GM12878 (cell line): ENCODE results near the gene TBP. TPM values are rescaled to one million over a fixed set of nuclear protein-coding genes. Genes with fewer than 3 reads are reported as not detected.

Experiments
- ATAC-seq: fragments of 200-7000 bp; cut with Tn5 transposase; 3 replicates; pipeline ENCODE4 v1.9.1; 2020; ENCODE audit warnings: mild to moderate bottlenecking, moderate library complexity
- BruUV-seq: library from RNA; stranded (reverse); fragments of 400-500 nt; replicated peaks from 2 replicates; lab custom pipeline; 2021; lab: Mats Ljungman, UMichigan
- CTCF ChIA-PET: fragments of 300-600 bp; sonication (Branson Sonifier 250); formaldehyde crosslinking; extraction: SDS; loops from one replicate; lab custom pipeline; 2021; ENCODE audit warnings: inconsistent platforms; lab: Yijun Ruan, JAX
- POLR2A ChIA-PET: fragments of 350-600 bp; formaldehyde crosslinking; extraction: SDS; loops from one replicate; lab custom pipeline; 2021; ENCODE audit warnings: inconsistent platforms; lab: Charles Lee
- RAD21 ChIA-PET: fragments of 300-600 bp; sonication (Branson Sonifier 250); formaldehyde crosslinking; loops from one replicate; lab custom pipeline; 2023; ENCODE audit warnings: antibody characterized with exemption; ENCODE audit not compliant: unreplicated experiment; lab: Charles Lee
- SMC1A ChIA-PET: fragments of 300-600 bp; sonication (Branson Sonifier 250); formaldehyde crosslinking; loops from one replicate; lab custom pipeline; 2023; ENCODE audit not compliant: unreplicated experiment, uncharacterized antibody; lab: Charles Lee
- DNase-seq: peaks from one replicate; pipeline ENCODE4 v3.0.0-alpha.2; 2011; ENCODE audit warnings: low read depth, low spot score
- FAIRE-seq: peaks from 3 replicates; lab custom pipeline; 2011; peaks lifted over from hg19 to GRCh38; lab: Jason Lieb, UNC
- H2AFZ ChIP-seq: 2 replicates; pipeline ENCODE4 v1.6.0; 2011; ENCODE audit warnings: low read depth, low read length, control low read depth; ENCODE audit not compliant: control insufficient read depth
- H3K27ac ChIP-seq: 2 replicates; pipeline ENCODE4 v1.5.1; 2011; ENCODE audit warnings: control low read depth; ENCODE audit not compliant: control insufficient read depth, insufficient read depth
- H3K27me3 ChIP-seq, 2 experiments: replicated peaks in 1 of 2; 2 replicates each; pipeline versions ENCODE4 v1.6.0 to v1.6.1; 2011; ENCODE audit warnings: low read length in 1 of 2; ENCODE audit not compliant: control insufficient read depth in 2 of 2, insufficient read depth in 2 of 2
- H3K36me3 ChIP-seq, 2 experiments: 2 replicates each; pipeline ENCODE4 v1.5.1; 2011; ENCODE audit warnings: low read length in 1 of 2; ENCODE audit not compliant: control insufficient read depth in 2 of 2, insufficient read depth in 2 of 2
- H3K4me1 ChIP-seq: 2 replicates; pipeline ENCODE4 v1.6.1; 2011; ENCODE audit warnings: mild to moderate bottlenecking, low read length, moderate library complexity, mixed read lengths; ENCODE audit not compliant: control insufficient read depth, insufficient read depth
- H3K4me2 ChIP-seq: 2 replicates; pipeline ENCODE4 v1.6.0; 2011; ENCODE audit warnings: control low read depth; ENCODE audit not compliant: control insufficient read depth, insufficient read depth
- H3K4me3 ChIP-seq: fragments of 200-600 bp; sonication (generic); 2 replicates; pipeline ENCODE4 v1.5.1; 2016
- H3K79me2 ChIP-seq: 2 replicates; pipeline ENCODE4 v1.6.0; 2011; ENCODE audit warnings: low read length; ENCODE audit not compliant: control insufficient read depth, insufficient read depth
- H3K9ac ChIP-seq: 2 replicates; pipeline ENCODE4 v1.8.0; 2011; ENCODE audit warnings: low read length, control low read depth, mixed read lengths; ENCODE audit not compliant: control insufficient read depth, insufficient read depth
- H3K9me3 ChIP-seq: replicated peaks from 3 replicates; pipeline ENCODE4 v1.5.1; 2011; ENCODE audit warnings: mild to moderate bottlenecking, low read length; ENCODE audit not compliant: control insufficient read depth, insufficient read depth
- H4K20me1 ChIP-seq: 2 replicates; pipeline ENCODE4 v1.6.0; 2011; ENCODE audit not compliant: control insufficient read depth, insufficient read depth
- KDM1A ChIP-seq: fragments of 200-600 bp; sonication (generic); IDR thresholded peaks from 2 replicates; pipeline ENCODE4 v1.6.1; 2016; ENCODE audit warnings: borderline replicate concordance
- PAX5 ChIP-seq: IDR thresholded peaks from 2 replicates; pipeline ENCODE4 v1.6.1; 2011; ENCODE audit warnings: low read depth, low read length, borderline replicate concordance
- WGBS: methylation state at CpG from one replicate; pipeline ENCODE4 v1.1.6; 2016; ENCODE audit warnings: low lambda C conversion rate; ENCODE audit not compliant: insufficient replicate concordance, insufficient coverage; ENCODE audit errors: missing lambda C conversion rate; 5-methylcytosine and 5-hydroxymethylcytosine counted together
- in situ Hi-C: fragments of 300-500 bp; cut with MboI; formaldehyde crosslinking; loops from 9 replicates; pipeline ENCODE4 v1.14.3; 2018; ENCODE audit warnings: mixed read lengths
- intact Hi-C: fragments of 100-400 bp; cut with micrococcal nuclease; formaldehyde crosslinking; loops from one replicate; pipeline ENCODE4 v1.14.2; 2022; ENCODE audit not compliant: unreplicated experiment
- polyA plus RNA-seq, 11 experiments: library from polyadenylated mRNA; depleted of rRNA in 4 of 11; unstranded in 6 of 11; stranded (reverse) in 5 of 11; fragments of >200 nt; fragmentation: Nextera tagmentation in 4 of 11; fragmentation: Illumina TruSeq in 1 of 11; extraction: Ambion mirVana in 4 of 11; extraction: Trizol in 1 of 11; gene quantifications; 1 replicate in 1 of 11; 2 replicates in 10 of 11; pipeline versions ENCODE4 v1.2.1 to v1.2.3, GENCODE V29; 2011 to 2016; ENCODE audit warnings: inconsistent platforms in 2 of 11, missing spikeins in 2 of 11, low read depth in 1 of 11
- total RNA-seq, 4 experiments: library from RNA; depleted of rRNA in 3 of 4; stranded (reverse); fragments of >200 nt in 3 of 4; fragmentation: Illumina TruSeq in 1 of 4; extraction: Trizol in 1 of 4; gene quantifications; 2 replicates each; pipeline versions ENCODE4 v1.2.1 to v1.2.3, GENCODE V29; 2013 to 2021
- TF ChIP-seq, protein P1 (sequence below): IDR thresholded peaks from 2 replicates; pipeline ENCODE4 v1.6.1; 2011; ENCODE audit warnings: borderline replicate concordance, low read depth, mild to moderate bottlenecking, moderate library complexity, mixed read lengths, low read length; ENCODE audit not compliant: insufficient read depth; ENCODE audit errors: extremely low read length
- TF ChIP-seq, protein P2 (sequence below): IDR thresholded peaks from 2 replicates; pipeline ENCODE4 v1.6.1; 2012; ENCODE audit warnings: low read depth, low read length, improper control_type of control experiment
- TF ChIP-seq, protein P3 (sequence below), 3 experiments: IDR thresholded peaks in 2 of 3; conservative IDR thresholded peaks in 1 of 3; 2 replicates each; pipeline ENCODE4 v1.5.1; 2011; ENCODE audit warnings: low read depth in 3 of 3, low read length in 3 of 3, mild to moderate bottlenecking in 3 of 3, control low read depth in 2 of 3, moderate library complexity in 2 of 3, inconsistent platforms in 1 of 3, mixed read lengths in 1 of 3; ENCODE audit not compliant: control insufficient read depth in 2 of 3, insufficient read depth in 1 of 3; ENCODE audit errors: extremely low read depth in 1 of 3

The TBP gene
- total and polyA plus RNA-seq, 10 of the 15 experiments (the other 5 are each of a cell fraction or from before 2014, with no cell fraction given) = 13.6 to 39.5 (median 26.5) TPM

DNA sequence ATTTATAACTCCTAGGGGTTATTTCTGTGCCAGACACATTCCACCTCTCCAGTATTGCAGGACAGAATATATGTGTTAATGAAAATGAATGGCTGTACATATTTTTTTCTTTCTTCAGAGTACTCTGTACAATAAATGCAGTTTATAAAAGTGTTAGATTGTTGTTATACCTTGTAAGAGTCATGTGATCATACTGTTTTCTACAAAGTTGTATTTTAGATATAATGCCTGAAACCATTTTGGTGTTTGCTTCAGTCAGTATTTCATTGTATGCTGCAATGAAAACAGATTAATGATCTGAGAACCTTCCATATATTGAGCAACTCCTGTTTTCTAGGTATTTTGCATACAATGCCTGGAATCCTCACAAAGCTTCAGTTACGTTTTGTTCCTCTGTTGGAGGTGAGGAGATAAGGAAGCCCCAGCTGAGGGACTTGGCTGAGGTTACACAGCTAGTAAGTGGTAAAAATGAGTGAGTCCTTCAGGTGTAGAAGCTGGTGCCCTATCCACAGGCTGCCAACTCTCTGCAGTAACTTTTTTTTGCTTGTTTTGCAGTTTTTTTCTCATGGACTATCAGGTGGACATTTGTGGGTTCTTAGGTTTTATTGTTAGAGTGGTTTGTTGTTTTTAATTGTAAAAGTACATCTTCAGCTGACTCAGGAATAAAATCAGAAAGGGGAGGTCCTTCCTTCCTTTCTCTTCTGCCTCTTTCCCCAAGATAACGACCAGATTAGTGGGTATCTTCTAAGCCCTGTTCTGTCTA lies 18.7 kb downstream of the TBP start:
- Histone ChIP-seq H3K79me2 (no peaks in the 10 kb centered on the region), H2AFZ (no peak overlapping the region), H3K27me3 (no peaks in the 10 kb centered on the region), H3K9me3 (no peaks in the 10 kb centered on the region), H3K27ac (no peak overlapping the region), H3K4me2 (no peak overlapping the region), H4K20me1 (no peaks in the 10 kb centered on the region), H3K9ac (no peak overlapping the region), H3K4me1 (no peaks in the 10 kb centered on the region), H3K36me3 (peaks cover 4 to 24% of the 10 kb centered on the region in 2 experiments), H3K4me3 (no peak overlapping the region)
- ChIA-PET RAD21 (no interaction called here), SMC1A (interaction anchor here (0.9 to 1.2 kb wide), 2 partner anchors 14 to 34 kb away, joined by 3 to 4 read pairs; no protein-coding TSS in a partner anchor), CTCF (interaction anchor here (0.6 to 1.5 kb wide), 2 partner anchors 10 to 11 kb away, joined by 3 to 4 read pairs; partner anchors contain the start of gene PDCD2), POLR2A (interaction anchor here (0.6 kb wide), 1 partner anchor 274 kb away, joined by 3 read pairs; no protein-coding TSS in a partner anchor)
- DNase-seq = no peak
- FAIRE-seq = no peak
- BruUV-seq = no TSS peak
- no peak for ATAC-seq
- TF ChIP-seq, protein P1, sequence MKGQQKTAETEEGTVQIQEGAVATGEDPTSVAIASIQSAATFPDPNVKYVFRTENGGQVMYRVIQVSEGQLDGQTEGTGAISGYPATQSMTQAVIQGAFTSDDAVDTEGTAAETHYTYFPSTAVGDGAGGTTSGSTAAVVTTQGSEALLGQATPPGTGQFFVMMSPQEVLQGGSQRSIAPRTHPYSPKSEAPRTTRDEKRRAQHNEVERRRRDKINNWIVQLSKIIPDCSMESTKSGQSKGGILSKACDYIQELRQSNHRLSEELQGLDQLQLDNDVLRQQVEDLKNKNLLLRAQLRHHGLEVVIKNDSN = no peak
- no peak for TF ChIP-seq KDM1A
- TF ChIP-seq PAX5 = no peak
- in situ Hi-C loops = no loop called here
- intact Hi-C loops = no loop called here
- 93% methylated on average over 2 of the region's 2 CpGs for WGBS

DNA sequence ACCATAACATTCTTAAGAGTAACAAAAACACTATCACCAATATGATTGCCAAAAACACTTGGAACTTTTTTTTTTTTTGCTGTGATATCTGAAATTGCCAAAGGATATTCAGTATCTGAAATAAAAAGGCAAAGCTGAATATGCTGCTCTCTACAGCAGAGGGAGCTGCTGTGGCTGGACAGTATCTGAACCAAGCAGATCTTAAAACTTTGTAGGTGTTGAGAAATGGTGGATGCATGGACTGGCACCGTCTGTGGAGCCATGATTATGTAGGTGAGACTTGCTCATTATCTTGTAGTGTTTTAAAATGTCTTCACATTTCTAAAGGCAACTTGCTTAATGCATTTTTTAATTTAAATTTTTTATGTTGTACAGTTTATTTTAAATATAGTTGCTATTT lies 21.1 kb downstream of the TBP start:
- ChIA-PET SMC1A (interaction anchor here (2.0 kb wide), 1 partner anchor 9 kb away, joined by 5 read pairs; the partner anchor contains the start of gene PDCD2), POLR2A (no interaction called here), CTCF (interaction anchor here (1.1 to 1.6 kb wide), 4 partner anchors 9 to 45 kb away, joined by 3 to 5 read pairs (median 4); partner anchors contain the start of gene PDCD2), RAD21 (no interaction called here)
- ATAC-seq (no peak), FAIRE-seq (no peak), DNase-seq (no peak)
- Histone ChIP-seq H3K4me1 (no peaks in the 10 kb centered on the region), H4K20me1 (no peaks in the 10 kb centered on the region), H3K79me2 (no peaks in the 10 kb centered on the region), H3K9me3 (no peaks in the 10 kb centered on the region), H3K27ac (no peak overlapping the region), H3K9ac (no peak overlapping the region), H3K4me2 (no peak overlapping the region), H3K4me3 (no peak overlapping the region), H3K27me3 (no peaks in the 10 kb centered on the region), H3K36me3 (peaks cover 1 to 18% of the 10 kb centered on the region in 2 experiments; a peak in 3 of 4 replicates), H2AFZ (no peak overlapping the region)
- TF ChIP-seq, protein P2, sequence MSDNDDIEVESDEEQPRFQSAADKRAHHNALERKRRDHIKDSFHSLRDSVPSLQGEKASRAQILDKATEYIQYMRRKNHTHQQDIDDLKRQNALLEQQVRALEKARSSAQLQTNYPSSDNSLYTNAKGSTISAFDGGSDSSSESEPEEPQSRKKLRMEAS = no peak
- TF ChIP-seq, protein P3, sequence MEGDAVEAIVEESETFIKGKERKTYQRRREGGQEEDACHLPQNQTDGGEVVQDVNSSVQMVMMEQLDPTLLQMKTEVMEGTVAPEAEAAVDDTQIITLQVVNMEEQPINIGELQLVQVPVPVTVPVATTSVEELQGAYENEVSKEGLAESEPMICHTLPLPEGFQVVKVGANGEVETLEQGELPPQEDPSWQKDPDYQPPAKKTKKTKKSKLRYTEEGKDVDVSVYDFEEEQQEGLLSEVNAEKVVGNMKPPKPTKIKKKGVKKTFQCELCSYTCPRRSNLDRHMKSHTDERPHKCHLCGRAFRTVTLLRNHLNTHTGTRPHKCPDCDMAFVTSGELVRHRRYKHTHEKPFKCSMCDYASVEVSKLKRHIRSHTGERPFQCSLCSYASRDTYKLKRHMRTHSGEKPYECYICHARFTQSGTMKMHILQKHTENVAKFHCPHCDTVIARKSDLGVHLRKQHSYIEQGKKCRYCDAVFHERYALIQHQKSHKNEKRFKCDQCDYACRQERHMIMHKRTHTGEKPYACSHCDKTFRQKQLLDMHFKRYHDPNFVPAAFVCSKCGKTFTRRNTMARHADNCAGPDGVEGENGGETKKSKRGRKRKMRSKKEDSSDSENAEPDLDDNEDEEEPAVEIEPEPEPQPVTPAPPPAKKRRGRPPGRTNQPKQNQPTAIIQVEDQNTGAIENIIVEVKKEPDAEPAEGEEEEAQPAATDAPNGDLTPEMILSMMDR (IDR thresholded peaks at IDR 0.05 in 2 of 3, conservative IDR thresholded peaks at IDR 0.05 in 1 of 3; ENCODE audit: control insufficient read depth in 2 of 3, extremely low read depth in 1 of 3, insufficient read depth in 1 of 3, low read depth in 3 of 3, low read length in 3 of 3) = 0 out of 6 replicates have a peak, but pooled peaks of 1 of the 3 experiments have one; percentile 4
- in situ Hi-C loops (no loop called here), intact Hi-C loops (no loop called here)
- no TSS peak for BruUV-seq
- WGBS = 100% methylated on average over 1 of the region's 1 CpG
